ENCODE results near the gene HOGA1. TPM values are rescaled to one million over a fixed set of nuclear protein-coding genes. Genes with fewer than 3 reads are reported as not detected.
A peak's percentile ranks its signal among the peaks of the same experiment; 100 is the strongest.

Gene HOGA1
- total RNA-seq, 1 experiment from 2014 or later, result 0.15 TPM

DNA sequence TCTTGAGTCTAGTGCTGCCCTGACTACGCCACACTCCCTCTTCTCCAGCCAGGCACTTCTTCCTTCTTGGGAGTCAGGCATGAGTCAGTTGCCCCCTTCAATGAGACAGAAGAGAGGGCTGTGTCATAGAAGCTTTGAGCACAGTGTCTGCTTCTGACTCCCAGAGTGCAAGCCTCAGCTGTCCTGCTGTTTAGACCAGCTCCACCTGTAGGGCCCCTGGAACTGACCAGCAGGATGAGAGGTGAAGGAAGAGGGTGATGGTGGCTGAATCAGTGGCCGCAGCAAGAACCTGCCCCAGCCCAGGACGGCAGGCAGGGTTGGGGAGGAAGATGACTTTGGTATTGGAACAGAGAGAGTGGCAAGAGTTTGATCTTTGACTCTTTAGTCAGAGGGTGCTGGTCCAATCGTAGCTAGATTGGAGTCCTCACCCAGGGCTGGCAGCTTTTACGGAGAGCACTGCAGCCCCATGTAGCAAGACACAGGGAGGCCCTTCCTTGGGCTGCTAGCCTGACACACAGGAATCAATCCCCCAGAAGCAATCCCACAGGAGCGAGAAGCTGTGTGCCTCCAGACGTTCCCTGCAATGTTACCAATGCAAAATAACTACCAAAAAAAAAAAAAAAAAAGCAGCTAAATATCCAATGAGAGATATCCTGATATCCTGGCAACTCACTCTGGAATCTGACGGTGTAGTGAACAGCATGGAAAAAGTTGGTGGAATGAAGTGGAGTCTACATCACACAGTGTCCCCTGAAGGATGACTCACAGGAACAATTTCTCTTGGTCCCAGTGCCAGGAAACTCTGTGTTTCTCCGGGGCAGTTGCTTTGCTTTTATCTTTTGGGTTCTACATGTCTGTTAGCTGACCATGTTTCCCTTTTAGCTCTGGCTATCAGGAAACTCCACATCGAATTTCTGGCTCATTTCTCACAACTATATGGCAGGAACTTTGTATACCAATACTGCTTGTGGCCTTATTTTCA, 12.2 kb downstream of the HOGA1 start:
- Mint-ChIP-seq H3K9me3 (no peaks in the 10 kb centered on the region), H3K36me3 (no peaks in the 10 kb centered on the region), H3K27ac (0 out of 2 replicates have a peak overlapping the region, but pooled peaks have one; percentile 69), H3K4me3 (no peak overlapping the region), H3K4me1 (no peaks in the 10 kb centered on the region; the same call in 1 of the 2 replicates), H3K27me3 (ENCODE audit: low read depth) (no peaks in the 10 kb centered on the region)
- CTCF ChIA-PET, result interaction anchor here (0.8 to 1.3 kb wide), 4 partner anchors 16 to 132 kb away, joined by 3 to 5 read pairs (median 4); no protein-coding TSS in a partner anchor
- POLR2A ChIA-PET, result interaction anchor here (0.7 kb wide), 1 partner anchor 13 kb away, joined by 3 read pairs; the partner anchor contains the start of gene HOGA1
- ATAC-seq (no peak), DNase-seq (ENCODE audit: low spot score) (no peak)
- TF ChIP-seq GTF2I (CRISPR knock-in tag; conservative IDR thresholded peaks at IDR 0.05) (no peak), ZNF232 (CRISPR knock-in tag; IDR thresholded peaks at IDR 0.05) (no peak), KAT7 (CRISPR knock-in tag; IDR thresholded peaks at IDR 0.05; ENCODE audit: borderline replicate concordance) (no peak), OVOL2 (CRISPR knock-in tag; IDR thresholded peaks at IDR 0.05; ENCODE audit: borderline replicate concordance) (no peak), NR1H2 (CRISPR knock-in tag; IDR thresholded peaks at IDR 0.05) (no peak), ZNF396 (CRISPR knock-in tag; IDR thresholded peaks at IDR 0.05; ENCODE audit: borderline replicate concordance) (no peak), ZNF317 (CRISPR knock-in tag; IDR thresholded peaks at IDR 0.05; ENCODE audit: borderline replicate concordance, low read depth) (no peak), MXD4 (CRISPR knock-in tag; IDR thresholded peaks at IDR 0.05; ENCODE audit: borderline replicate concordance) (no peak), STAT6 (CRISPR knock-in tag; conservative IDR thresholded peaks at IDR 0.05; ENCODE audit: low read depth) (no peak), ZNF263 (CRISPR knock-in tag; IDR thresholded peaks at IDR 0.05; ENCODE audit: low read depth) (no peak)
- TF ChIP-seq, protein P1, sequence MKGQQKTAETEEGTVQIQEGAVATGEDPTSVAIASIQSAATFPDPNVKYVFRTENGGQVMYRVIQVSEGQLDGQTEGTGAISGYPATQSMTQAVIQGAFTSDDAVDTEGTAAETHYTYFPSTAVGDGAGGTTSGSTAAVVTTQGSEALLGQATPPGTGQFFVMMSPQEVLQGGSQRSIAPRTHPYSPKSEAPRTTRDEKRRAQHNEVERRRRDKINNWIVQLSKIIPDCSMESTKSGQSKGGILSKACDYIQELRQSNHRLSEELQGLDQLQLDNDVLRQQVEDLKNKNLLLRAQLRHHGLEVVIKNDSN (CRISPR knock-in tag; IDR thresholded peaks at IDR 0.05), result no peak

- no peaks in the 10 kb centered on the region for H3K9me3 Mint-ChIP-seq
- DNase-seq (ENCODE audit: low spot score), result no peak
- no peaks in the 10 kb centered on the region for H3K36me3 Mint-ChIP-seq
- ChIA-PET POLR2A (no interaction called here), CTCF (interaction anchor here (0.9 to 1.5 kb wide), 2 partner anchors 15 to 25 kb away, joined by 3 to 5 read pairs; partner anchors contain the start of gene ANKRD2)
- no peak overlapping the region for H3K4me3 Mint-ChIP-seq
- no peak for ATAC-seq
- no peak overlapping the region for H3K27ac Mint-ChIP-seq
- no peak for TF ChIP-seq ELF4 (CRISPR knock-in tag; IDR thresholded peaks at IDR 0.05; ENCODE audit: low read depth)
- no peak for TF ChIP-seq ZNF671 (CRISPR knock-in tag; IDR thresholded peaks at IDR 0.05)
- TF ChIP-seq AR (CRISPR knock-in tag; IDR thresholded peaks at IDR 0.05), result no peak
- no peak for TF ChIP-seq HMGXB4 (CRISPR knock-in tag; IDR thresholded peaks at IDR 0.05)
- TF ChIP-seq ZNF317 (CRISPR knock-in tag; IDR thresholded peaks at IDR 0.05; ENCODE audit: borderline replicate concordance, low read depth), result no peak
- TF ChIP-seq SOX15 (CRISPR knock-in tag; IDR thresholded peaks at IDR 0.05), result no peak
- TF ChIP-seq NFATC4 (CRISPR knock-in tag; IDR thresholded peaks at IDR 0.05), result no peak
- TF ChIP-seq TP53 (CRISPR knock-in tag; IDR thresholded peaks at IDR 0.05), result no peak
- TF ChIP-seq IRF2 (CRISPR knock-in tag; IDR thresholded peaks at IDR 0.05; ENCODE audit: borderline replicate concordance, low read depth), result no peak
- no peak for TF ChIP-seq ESRRA (CRISPR knock-in tag; IDR thresholded peaks at IDR 0.05; ENCODE audit: borderline replicate concordance)
- no peak for TF ChIP-seq HMGA2 (CRISPR knock-in tag; IDR thresholded peaks at IDR 0.05)
- H3K27me3 Mint-ChIP-seq (ENCODE audit: low read depth), result no peaks in the 10 kb centered on the region
- peaks cover 4% of the 10 kb centered on the region for H3K4me1 Mint-ChIP-seq
These were observed 13.6 kb downstream of the HOGA1 start for GRCh38 chr10:97597778-97598177.
